Measurements from ENCODE around the gene ATP6V1F. TPM values are rescaled to one million over a fixed set of nuclear protein-coding genes. Genes with fewer than 3 reads are reported as not detected.

Gene ATP6V1F
- total RNA-seq, 1 experiment from 2014 or later: 115 TPM

- Histone ChIP-seq H3K79me1 (ENCODE audit: insufficient read depth, low read depth, low read length, poor library complexity, severe bottlenecking) (no peaks in the 10 kb centered on the region), H3K23me2 (ENCODE audit: insufficient read length, low read depth, low read length, poor library complexity, severe bottlenecking) (no peaks in the 10 kb centered on the region), H3K23ac (ENCODE audit: insufficient read length, low read depth, low read length) (no peak overlapping the region), H2BK20ac (ENCODE audit: low read depth, low read length, poor library complexity, severe bottlenecking) (no peak overlapping the region), H4K20me1 (ENCODE audit: control insufficient read depth, insufficient read depth, insufficient read length) (no peaks in the 10 kb centered on the region), H3K79me2 (ENCODE audit: insufficient read depth, low read length) (no peaks in the 10 kb centered on the region), H2AFZ (ENCODE audit: low read length) (no peak overlapping the region), H3K4me2 (ENCODE audit: insufficient read depth, insufficient read length, low read length) (no peak overlapping the region), H3K9me3 (ENCODE audit: control insufficient read depth, low read depth, low read length) (no peaks in the 10 kb centered on the region), H2BK5ac (ENCODE audit: insufficient read length, low read length) (no peak overlapping the region), H3K4ac (ENCODE audit: low read depth, low read length) (no peak overlapping the region), H4K8ac (replicated peaks; ENCODE audit: insufficient read length, low read depth, low read length) (no peak overlapping the region), H4K5ac (ENCODE audit: insufficient read length, low read depth, low read length) (no peak overlapping the region), H3K56ac (ENCODE audit: insufficient read length, low read depth, low read length) (no peak overlapping the region), H3T11ph (ENCODE audit: low read length) (no peak overlapping the region), H3K27ac (ENCODE audit: insufficient read length, low read depth, low read length) (no peak overlapping the region), H2BK15ac (ENCODE audit: low read depth, low read length) (no peak overlapping the region), H3K9ac (ENCODE audit: extremely low read depth, insufficient read length, low read length) (no peak overlapping the region), H2BK120ac (ENCODE audit: low read depth, low read length, poor library complexity, severe bottlenecking) (no peak overlapping the region), H4K91ac (ENCODE audit: insufficient read length, low read depth, low read length) (no peak overlapping the region), H3K18ac (ENCODE audit: insufficient read length, low read depth, low read length) (no peak overlapping the region), H3K14ac (ENCODE audit: insufficient read depth, low read length) (no peak overlapping the region), H3K4me1 (ENCODE audit: insufficient read depth, low read length) (no peaks in the 10 kb centered on the region), H3K27me3 (ENCODE audit: insufficient read depth, low read length) (no peaks in the 10 kb centered on the region), H2BK12ac (ENCODE audit: insufficient read length, low read depth, low read length) (no peak overlapping the region), H2AK5ac (ENCODE audit: insufficient read length, low read length) (no peak overlapping the region)
- Mint-ChIP-seq H3K4me3 (no peak overlapping the region), H3K36me3 (ENCODE audit: insufficient read depth in 1 of 3, low read depth in 3 of 3) (peaks cover 0 to 7% (median 0%) of the 10 kb centered on the region in 3 experiments; a peak in 1 of 7 replicates), H3K9me3 (no peaks in the 10 kb centered on the region), H3K27me3 (ENCODE audit: low read depth) (no peaks in the 10 kb centered on the region), H3K4me1 (no peaks in the 10 kb centered on the region), H3K27ac (no peak overlapping the region)
- no peak for DNase-seq
- WGBS (ENCODE audit: extremely low coverage, insufficient read length, low lambda C conversion rate): no CpG with 5 or more reads among the region's 17 CpGs
- no peak for TF ChIP-seq CTCF (conservative IDR thresholded peaks at IDR 0.05)
Observed at GRCh38 chr7:128847721-128848211, 14.9 kb upstream of the ATP6V1F start.

Data from H9 (cell line).